IPS-15b (cell line): ENCODE data around the gene BLOC1S5.

Experiments used
- H3K27me3 ChIP-seq: one replicate; pipeline ENCODE4 v1.6.1; 2013; ENCODE audit warnings: low read length; ENCODE audit not compliant: control insufficient read depth, insufficient read depth
- H3K36me3 ChIP-seq: one replicate; pipeline ENCODE4 v1.6.1; 2013; ENCODE audit warnings: low read length; ENCODE audit not compliant: control insufficient read depth, insufficient read depth
- H3K4me1 ChIP-seq: one replicate; pipeline ENCODE4 v1.6.1; 2013; ENCODE audit warnings: mild to moderate bottlenecking, low read length; ENCODE audit not compliant: control insufficient read depth, insufficient read depth
- H3K4me3 ChIP-seq: one replicate; pipeline ENCODE4 v1.5.1; 2013; ENCODE audit warnings: low read depth, low read length
- H3K9ac ChIP-seq: one replicate; pipeline ENCODE4 v1.6.1; 2013; ENCODE audit warnings: low read depth, mild to moderate bottlenecking, low read length
- H3K9me3 ChIP-seq: one replicate; pipeline ENCODE4 v1.6.1; 2013; ENCODE audit warnings: mild to moderate bottlenecking, low read length; ENCODE audit not compliant: control insufficient read depth, insufficient read depth

BLOC1S5 gene

GRCh38 chr6:8063761-8064637, at the start of gene BLOC1S5:
BLOC1S5 (minus strand) TSS chr6:8064389; CDS start chr6:8064376, 13 bp downstream.
- no peaks in the 10 kb centered on the region for H3K27me3 ChIP-seq
- no peaks in the 10 kb centered on the region for H3K36me3 ChIP-seq
- H3K9me3 ChIP-seq = no peaks in the 10 kb centered on the region
- peaks cover 6% of the 10 kb centered on the region for H3K4me1 ChIP-seq
- peak within 1 kb of the TSS; percentile 90 for H3K4me3 ChIP-seq
- H3K9ac ChIP-seq = peak within 1 kb of the TSS; percentile 74

DNA sequence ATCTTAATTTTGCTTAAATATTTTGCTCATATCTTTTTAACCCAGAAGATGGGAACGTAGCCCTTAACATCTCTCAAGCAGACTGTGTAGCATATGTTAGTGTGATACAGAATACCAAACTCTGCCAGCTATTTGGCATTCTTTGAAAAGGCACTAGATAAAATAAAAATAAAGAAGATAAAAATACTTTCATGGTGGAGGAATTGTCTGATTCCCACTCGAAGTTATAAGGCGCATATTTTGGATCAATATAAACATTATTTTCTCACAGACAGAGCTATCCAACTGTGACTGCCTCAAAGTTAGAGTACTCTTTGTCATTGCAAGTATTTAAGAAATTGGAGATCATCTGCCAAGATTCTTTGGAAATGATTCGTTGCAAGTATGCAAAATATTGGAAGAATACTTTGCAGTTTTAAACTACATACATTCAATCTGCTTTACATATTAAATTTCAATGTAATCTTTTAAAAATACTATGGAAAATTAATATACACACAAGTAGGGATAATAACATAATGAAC, 49.0 kb upstream of the BLOC1S5 start:
- H3K36me3 ChIP-seq = no peaks in the 10 kb centered on the region
- H3K4me3 ChIP-seq = no peak overlapping the region
- H3K4me1 ChIP-seq = no peaks in the 10 kb centered on the region
- no peaks in the 10 kb centered on the region for H3K27me3 ChIP-seq
- H3K9ac ChIP-seq = no peak overlapping the region
- H3K9me3 ChIP-seq = no peaks in the 10 kb centered on the region

DNA sequence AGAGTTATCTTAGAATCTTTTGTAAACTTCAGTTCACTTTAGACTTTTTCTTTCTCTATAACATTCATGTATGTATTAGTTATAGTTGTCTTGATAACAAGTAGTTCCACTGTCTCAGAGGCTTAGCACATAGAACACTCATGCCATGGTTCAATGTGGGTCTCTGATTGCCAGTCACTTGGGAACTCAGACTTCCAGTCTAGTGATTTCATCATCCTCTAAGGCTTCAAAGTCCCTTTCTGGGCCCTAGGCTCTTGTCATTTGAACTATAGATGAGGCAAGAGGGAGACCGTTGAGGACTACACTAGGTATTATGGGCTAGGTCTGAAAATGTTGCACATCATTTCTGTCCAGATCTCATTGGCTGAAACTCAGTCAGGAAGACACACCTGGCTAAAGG, 46.5 kb upstream of the BLOC1S5 start:
- Histone ChIP-seq H3K9ac (no peak overlapping the region), H3K27me3 (no peaks in the 10 kb centered on the region)

GRCh38 chr6:8110117-8110721, 46.0 kb upstream of the BLOC1S5 start:
- H3K36me3 ChIP-seq = no peaks in the 10 kb centered on the region
- H3K9ac ChIP-seq = no peak overlapping the region
- no peaks in the 10 kb centered on the region for H3K4me1 ChIP-seq
- no peaks in the 10 kb centered on the region for H3K9me3 ChIP-seq
- H3K4me3 ChIP-seq = no peak overlapping the region
- no peaks in the 10 kb centered on the region for H3K27me3 ChIP-seq

More for the DNA sequence above, 46.5 kb upstream of the BLOC1S5 start:
- no peak overlapping the region for H3K4me3 ChIP-seq
- no peaks in the 10 kb centered on the region for H3K9me3 ChIP-seq
- no peaks in the 10 kb centered on the region for H3K36me3 ChIP-seq
- H3K4me1 ChIP-seq = no peaks in the 10 kb centered on the region

DNA sequence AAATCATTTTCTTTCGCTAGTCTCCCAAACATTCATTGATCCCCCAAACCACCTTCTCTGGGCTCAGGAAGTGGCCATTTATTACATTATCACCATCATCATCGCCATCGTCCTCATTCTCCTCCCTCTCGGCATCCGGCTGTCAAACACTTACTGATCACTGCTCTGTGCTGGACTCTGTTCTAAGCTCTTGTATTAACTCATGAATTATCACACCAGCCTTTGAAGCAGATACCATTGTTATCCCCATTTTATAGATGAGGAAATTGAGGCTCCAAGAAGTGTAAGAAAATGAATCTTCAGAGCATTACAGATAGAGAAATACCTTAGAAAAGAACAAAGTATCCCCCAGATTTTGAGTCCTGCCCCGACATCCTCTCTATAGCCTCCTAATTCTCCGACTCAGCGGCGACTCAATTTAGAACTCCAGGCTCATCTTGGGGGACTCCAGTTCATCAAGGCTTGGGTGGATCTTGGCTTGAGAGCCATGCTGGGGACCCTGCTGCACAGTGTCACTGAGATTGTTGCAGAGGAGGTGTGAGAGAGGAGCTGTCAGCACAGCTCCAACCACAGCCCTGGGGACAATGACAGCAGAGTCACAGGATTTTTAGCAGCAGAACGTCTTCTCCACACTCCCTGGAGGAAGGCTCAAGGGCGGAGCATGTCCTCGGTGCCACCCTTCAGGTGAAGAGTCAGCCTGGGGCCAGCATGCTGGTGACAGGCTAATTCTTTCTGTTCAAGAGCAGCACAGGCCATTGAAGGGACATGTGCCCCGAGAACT, 44.8 kb upstream of the BLOC1S5 start:
- Histone ChIP-seq H3K27me3 (no peaks in the 10 kb centered on the region), H3K4me1 (no peaks in the 10 kb centered on the region), H3K9me3 (no peaks in the 10 kb centered on the region), H3K9ac (no peak overlapping the region), H3K36me3 (no peaks in the 10 kb centered on the region), H3K4me3 (no peak overlapping the region)

- Histone ChIP-seq H3K9me3 (no peaks in the 10 kb centered on the region), H3K4me3 (no peak overlapping the region), H3K36me3 (no peaks in the 10 kb centered on the region), H3K4me1 (no peaks in the 10 kb centered on the region), H3K9ac (no peak overlapping the region), H3K27me3 (no peaks in the 10 kb centered on the region)
Observed at GRCh38 chr6:8108031-8108660, 44.0 kb upstream of the BLOC1S5 start.

DNA sequence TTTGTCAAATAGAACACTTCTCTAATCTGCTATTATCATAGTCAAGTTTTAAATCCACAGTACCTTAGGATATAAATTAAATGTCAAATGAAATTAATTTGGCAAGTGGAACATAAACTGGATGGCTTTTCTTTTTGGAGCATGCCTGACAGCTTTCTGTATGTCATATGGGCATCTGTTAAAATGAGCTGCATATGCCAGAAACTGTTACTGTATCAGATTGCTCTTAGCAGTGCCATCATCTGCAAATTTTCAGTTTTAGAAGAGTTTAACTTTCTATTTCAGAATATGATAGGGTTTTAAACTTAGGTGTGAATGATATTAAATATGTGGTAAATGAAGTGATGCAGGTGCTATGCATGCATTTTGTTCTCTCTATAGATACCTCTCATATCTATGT, 41.6 kb upstream of the BLOC1S5 start:
- no peaks in the 10 kb centered on the region for H3K36me3 ChIP-seq
- H3K4me3 ChIP-seq = no peak overlapping the region
- no peak overlapping the region for H3K9ac ChIP-seq
- no peaks in the 10 kb centered on the region for H3K4me1 ChIP-seq
- no peaks in the 10 kb centered on the region for H3K9me3 ChIP-seq
- H3K27me3 ChIP-seq = no peaks in the 10 kb centered on the region

DNA sequence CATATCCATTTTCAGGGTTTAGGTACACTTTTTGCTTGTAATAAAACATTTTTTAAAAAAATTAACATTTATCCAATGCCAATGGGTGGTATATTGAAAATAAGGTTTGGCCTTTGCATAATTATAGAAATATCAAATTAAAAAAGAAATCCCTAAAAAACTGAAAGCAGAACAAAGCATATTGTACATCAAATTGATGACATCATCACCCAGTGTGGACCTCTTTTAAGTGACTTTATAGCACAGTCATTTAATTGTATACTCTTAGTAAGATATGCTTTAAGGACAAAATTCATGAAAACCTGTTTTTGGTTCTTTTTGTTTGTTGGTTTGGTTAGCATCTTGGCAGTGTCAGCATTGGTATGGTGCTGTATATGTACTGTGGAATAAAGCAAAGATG, 39.5 kb upstream of the BLOC1S5 start:
- Histone ChIP-seq H3K4me3 (no peak overlapping the region), H3K9me3 (no peaks in the 10 kb centered on the region), H3K27me3 (no peaks in the 10 kb centered on the region), H3K4me1 (no peaks in the 10 kb centered on the region), H3K36me3 (no peaks in the 10 kb centered on the region), H3K9ac (no peak overlapping the region)

- Histone ChIP-seq H3K4me3 (peak within 1 kb of the TSS; percentile 82), H3K36me3 (no peaks in the 10 kb centered on the region), H3K4me1 (no peaks in the 10 kb centered on the region), H3K9ac (peak within 1 kb of the TSS; percentile 74), H3K9me3 (no peaks in the 10 kb centered on the region), H3K27me3 (no peaks in the 10 kb centered on the region)
Observed at GRCh38 chr6:8102122-8102958, 38.2 kb upstream of the BLOC1S5 start, which contains the start of gene EEF1E1. EEF1E1 (minus strand) TSS chr6:8102548; CDS start chr6:8102521, 27 bp downstream.

GRCh38 chr6:8100159-8100854, 36.1 kb upstream of the BLOC1S5 start:
- Histone ChIP-seq H3K4me3 (peak overlapping the region; percentile 8), H3K36me3 (peaks cover 10% of the 10 kb centered on the region), H3K27me3 (no peaks in the 10 kb centered on the region), H3K9ac (no peak overlapping the region), H3K4me1 (no peaks in the 10 kb centered on the region), H3K9me3 (no peaks in the 10 kb centered on the region)
